ENCODE measurements around the gene DMRTA2. TPM values are rescaled to one million over a fixed set of nuclear protein-coding genes. Genes with fewer than 3 reads are reported as not detected.
"Not testable (repeated sequence)": the region's sequence is repeated elsewhere in the genome, so short reads cannot be mapped to it uniquely, and the experiment has no call there.

DMRTA2 gene
- total RNA-seq, 1 donor from 2014 or later, result not detected

DNA sequence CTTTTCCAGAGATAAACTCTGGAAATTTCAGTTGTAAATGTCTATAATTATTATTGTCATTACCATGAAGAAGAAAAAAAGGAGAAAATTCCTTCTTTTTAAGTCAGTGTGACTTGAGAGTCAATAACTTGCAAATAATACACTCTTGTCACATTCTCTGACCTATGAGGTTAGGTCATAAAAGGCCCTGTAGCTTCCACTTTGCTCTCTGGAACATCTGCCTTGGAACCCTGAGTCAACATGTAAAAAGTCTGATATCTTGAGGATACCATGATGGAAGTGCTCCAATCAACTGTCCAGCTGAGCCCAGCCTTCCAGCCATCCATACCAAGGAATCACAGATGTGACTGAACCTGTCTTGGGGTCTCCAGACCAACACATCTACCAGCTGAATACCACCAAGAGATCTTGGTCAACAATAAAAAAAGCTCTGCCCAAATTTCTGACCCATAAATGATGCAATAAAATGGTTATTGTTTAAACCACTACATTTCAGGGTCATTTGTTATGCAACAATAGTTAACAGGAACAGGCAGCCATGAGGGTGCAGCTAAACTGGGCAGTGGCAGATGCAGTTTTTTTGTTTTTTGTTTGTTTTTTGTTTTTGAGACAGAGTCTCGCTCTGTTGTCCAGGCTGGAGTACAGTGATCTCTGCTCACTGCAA, 10.3 kb downstream of the DMRTA2 start:
- no peak for ATAC-seq
- no peak for DNase-seq (ENCODE audit: low spot score)
- intact Hi-C loops (cut with DNase I), result no loop called here

DNA sequence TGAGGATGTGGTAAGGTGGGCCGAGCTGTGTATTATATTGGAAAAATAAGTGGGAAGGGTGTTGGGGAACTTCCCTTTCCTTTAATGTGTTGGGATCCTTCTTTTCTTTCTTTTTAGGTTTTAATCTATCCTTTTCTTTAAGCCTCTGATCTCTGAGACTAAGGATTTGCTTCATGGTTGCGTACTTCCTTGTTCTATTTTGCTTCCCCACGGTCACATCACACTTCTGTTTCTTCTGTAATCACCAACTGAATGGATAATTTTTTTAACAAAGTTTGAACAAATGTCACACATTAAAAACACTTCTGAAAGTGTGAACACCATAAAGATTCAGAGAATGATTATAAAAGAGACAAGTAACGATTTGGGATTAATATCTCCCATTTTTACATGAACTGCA, 17.4 kb downstream of the DMRTA2 start:
- DNase-seq (ENCODE audit: low spot score) (no peak), ATAC-seq (no peak)
- intact Hi-C loops (cut with DNase I), result no loop called here

DNA sequence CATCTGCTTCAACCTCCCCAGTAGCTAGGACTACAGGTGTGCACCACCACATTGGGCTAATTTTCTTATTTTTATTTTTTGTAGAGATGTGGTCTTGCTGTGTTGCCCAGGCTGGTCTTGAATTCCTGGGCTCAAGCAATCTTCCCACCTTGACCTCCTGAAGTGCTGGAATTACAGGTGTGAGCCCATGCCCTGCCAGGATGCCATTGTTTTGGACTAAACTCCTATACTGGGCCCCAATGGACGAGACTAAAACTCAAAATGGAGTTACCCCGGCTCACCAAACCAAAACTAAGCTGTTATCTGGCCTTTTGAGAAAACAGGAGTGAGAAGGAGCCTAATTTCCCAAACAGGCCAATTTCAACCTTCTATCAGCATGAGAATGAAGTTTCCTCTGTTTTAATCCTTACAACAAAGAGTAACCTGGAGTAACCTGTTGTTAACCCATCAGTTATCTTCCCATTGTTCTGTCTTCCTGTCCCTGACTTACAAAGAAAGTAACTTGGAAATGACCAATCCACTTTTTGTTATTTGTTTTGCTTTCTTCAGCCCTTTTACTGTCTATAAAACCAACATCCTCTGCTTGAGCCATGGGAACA, 29.6 kb downstream of the DMRTA2 start:
- DNase-seq (ENCODE audit: low spot score) (no peak), ATAC-seq (no peak)
- intact Hi-C loops (cut with DNase I), result no loop called here

DNA sequence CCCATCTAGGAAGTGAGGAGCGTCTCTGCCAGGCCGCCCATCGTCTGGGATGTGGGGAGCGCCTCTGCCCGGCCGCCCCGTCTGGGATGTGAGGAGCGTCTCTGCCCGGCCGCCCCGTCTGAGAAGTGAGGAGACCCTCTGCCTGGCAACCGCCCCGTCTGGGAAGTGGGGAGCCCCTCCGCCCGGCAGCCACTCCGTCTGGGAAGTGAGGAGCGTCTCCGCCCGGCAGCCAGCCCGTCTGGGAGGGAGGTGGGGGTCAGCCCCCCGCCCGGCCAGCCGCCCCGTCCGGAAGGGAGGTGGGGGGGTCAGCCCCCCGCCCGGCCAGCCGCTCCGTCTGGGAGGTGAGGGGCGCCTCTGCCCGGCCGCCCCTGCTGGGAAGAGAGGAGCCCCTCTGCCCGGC, 41.7 kb downstream of the DMRTA2 start:
- DNase-seq (ENCODE audit: low spot score); ATAC-seq; intact Hi-C loops (cut with DNase I): not testable (repeated sequence)

DNA sequence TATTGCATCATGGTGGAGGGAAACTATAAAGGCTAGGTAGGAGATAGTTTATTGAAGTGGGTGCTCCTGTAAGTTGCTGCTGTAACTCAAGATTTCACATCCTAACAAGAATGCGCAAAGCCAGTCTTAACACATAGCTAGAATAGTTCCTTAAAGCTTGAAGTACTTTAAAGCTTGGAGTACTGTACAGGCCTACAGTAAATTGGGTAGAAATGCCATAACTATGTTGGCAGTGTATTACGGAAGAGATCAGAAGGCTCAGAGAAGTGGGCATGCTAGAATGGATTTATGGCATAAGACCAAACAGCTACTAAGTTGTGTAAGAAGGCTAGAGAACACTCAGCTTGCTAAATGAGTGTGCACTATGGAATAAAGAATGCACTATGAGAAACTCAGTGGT, 44.5 kb downstream of the DMRTA2 start:
- DNase-seq (ENCODE audit: low spot score) (no peak), ATAC-seq (no peak)
- intact Hi-C loops (cut with DNase I), result no loop called here

DNA sequence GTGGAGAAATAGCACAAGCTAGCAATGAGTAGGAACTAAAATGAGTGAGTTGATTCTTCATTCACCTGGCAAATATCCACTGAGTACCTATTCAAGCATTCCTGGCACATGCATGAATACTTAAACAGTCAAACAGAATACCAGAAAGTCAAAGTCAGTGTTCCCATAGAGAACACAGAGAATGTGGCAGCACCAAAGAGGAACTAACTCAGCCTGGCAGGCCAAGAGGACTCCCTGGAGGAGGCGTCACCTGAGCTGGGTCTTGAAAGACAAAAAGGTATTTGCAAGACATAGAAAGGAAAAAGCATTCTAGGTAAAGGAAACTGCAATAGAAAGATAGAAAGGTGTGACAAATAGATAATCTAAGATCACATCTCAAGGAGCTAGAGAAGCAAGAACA, 49.7 kb downstream of the DMRTA2 start:
- no peak for ATAC-seq
- DNase-seq (ENCODE audit: low spot score), result no peak
- intact Hi-C loops (cut with DNase I), result no loop called here

DNA sequence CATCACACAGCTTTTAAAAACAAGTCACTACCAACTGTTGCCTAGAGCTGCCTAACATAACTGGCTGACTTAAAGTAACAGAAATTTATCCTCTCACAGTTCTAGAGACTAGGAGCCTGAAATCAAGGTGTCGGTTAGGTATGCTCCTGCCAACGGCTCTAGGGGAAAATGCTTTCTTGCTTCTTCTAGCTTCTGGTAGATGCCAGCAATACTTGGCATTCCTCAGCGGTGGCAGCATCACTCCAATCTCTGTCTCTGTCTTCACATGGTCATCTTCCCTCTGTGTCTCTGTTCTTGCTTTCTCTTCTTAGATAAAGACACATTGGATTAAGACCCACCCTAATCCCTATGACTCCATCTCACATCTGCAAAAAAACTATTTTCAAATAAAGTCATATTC, 51.5 kb downstream of the DMRTA2 start:
- no peak for DNase-seq (ENCODE audit: low spot score)
- intact Hi-C loops (cut with DNase I), result no loop called here
- no peak for ATAC-seq

DNA sequence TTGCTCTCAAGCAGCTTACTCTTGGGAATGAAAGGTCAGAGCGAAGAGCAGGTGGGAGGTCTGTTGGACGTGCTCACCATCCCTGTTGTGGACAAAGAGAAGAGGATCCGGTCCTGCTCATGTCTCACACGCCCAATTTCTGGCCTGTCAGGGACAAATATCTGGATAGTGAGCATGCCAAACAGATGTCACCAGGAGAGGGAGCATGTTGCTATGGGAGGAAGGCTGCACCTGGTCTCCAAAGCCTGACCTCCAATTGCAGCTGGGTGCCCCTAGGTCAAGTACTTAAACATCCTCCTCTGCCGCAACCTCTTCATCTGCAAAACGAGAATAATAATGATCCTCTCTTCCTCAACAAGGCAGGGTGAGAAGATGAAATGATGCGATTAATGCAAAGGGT, 53.4 kb downstream of the DMRTA2 start:
- ATAC-seq, result no peak
- intact Hi-C loops (cut with DNase I), result loop anchor here (10.0 kb wide), 1 partner anchor 335 kb away; no protein-coding TSS in a partner anchor
- no peak for DNase-seq (ENCODE audit: low spot score)

DNA sequence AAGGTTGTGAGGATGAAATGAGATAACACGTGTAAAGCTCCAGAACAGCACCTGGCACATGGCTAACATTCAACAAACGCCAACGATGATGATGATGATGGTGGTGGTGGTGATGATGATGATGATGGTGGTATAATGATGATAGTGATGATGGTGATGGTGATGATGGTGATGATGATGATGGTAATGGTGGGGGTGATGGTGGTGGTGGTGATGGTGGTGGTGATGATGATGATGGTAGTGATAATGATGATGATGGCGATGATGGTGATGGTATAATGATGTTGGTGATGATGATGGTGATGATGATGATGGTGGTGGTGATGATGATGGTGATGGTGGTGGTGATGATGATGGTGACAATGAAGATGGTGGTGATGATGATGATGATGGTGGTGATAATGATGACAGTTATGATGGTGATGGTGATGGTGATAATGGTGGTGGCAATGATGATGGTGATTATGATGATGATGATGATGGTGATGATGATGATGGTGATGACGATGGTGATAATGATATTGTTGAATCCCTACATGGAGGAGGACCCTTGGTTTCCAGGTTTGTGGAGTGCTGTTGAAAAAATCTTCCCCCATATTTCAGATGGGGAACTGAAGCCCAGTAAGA, 54.1 kb downstream of the DMRTA2 start:
- no peak for ATAC-seq
- intact Hi-C loops (cut with DNase I), result loop anchor here (10.0 kb wide), 1 partner anchor 336 kb away; no protein-coding TSS in a partner anchor
- no peak for DNase-seq (ENCODE audit: low spot score)

DNA sequence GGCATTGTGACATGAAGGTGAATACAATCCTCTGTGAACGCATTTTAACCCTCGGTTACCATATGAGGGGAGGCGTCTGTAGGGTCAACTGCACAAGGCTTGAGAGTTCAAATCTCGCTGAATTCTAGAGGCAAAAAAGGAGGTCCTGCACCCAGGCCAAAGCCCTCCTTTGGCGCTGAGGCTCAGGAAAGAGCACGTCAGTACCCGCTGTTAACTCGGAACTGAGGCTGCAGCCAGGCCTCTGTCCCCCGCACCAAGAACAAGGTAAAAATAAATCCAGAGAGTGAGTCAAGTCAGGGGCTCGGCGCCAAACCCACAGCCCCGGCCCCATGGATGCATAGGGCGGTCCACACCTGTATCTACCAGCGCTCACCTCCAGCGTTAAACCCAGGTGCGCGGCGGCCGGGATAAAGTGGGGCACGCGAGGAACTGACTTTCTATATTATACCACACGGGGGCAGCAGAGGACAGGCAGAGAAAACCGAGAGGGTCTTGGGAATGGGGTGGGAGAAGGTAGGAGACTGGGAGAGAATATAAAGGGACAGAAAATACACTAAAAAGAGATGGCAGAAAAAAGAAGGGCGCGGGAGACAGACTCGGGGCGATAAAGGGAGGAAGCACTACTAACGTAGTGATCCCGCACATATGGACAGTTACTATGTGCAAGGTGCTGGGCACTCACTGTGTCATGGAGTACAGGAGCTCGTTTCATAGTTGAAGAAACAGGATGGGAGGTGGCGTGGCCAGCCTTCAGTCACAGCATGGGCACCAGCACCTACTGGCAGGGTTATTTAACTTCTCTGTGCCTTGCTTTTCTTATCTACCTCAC, 54.9 kb downstream of the DMRTA2 start:
- no peak for DNase-seq (ENCODE audit: low spot score)
- intact Hi-C loops (cut with DNase I), result loop anchor here (10.0 kb wide), 1 partner anchor 336 kb away; no protein-coding TSS in a partner anchor
- ATAC-seq, result peak; percentile 17
